IMR-90 (cell line): Measurements from ENCODE around the gene MPI. TPM values are rescaled to one million over a fixed set of nuclear protein-coding genes. Genes with fewer than 3 reads are reported as not detected.

Source experiments
- ATAC-seq: fragments of 200-7000 bp; cut with Tn5 transposase; 2 replicates; pipeline ENCODE4 v1.9.1; 2020; ENCODE audit warnings: low read depth, mild to moderate bottlenecking, moderate library complexity
- BruUV-seq: library from RNA; stranded (reverse); fragments of 400-500 nt; replicated peaks from 2 replicates; lab custom pipeline; 2021; lab: Mats Ljungman, UMichigan
- CTCF ChIA-PET: fragments of 300-600 bp; formaldehyde crosslinking; extraction: SDS; loops from one replicate; lab custom pipeline; 2021; ENCODE audit warnings: antibody characterized with exemption; lab: Yijun Ruan, JAX
- POLR2A ChIA-PET: fragments of 300-600 bp; sonication (Branson Sonifier 250); formaldehyde crosslinking; loops from one replicate; lab custom pipeline; 2022; ENCODE audit warnings: antibody characterized with exemption; ENCODE audit not compliant: unreplicated experiment; lab: Charles Lee
- DNase-seq: peaks from one replicate; pipeline ENCODE4 v3.0.0; 2013
- H2AFZ ChIP-seq: replicated peaks from 2 replicates; pipeline ENCODE3; 2013; ENCODE audit warnings: low read length, mild to moderate bottlenecking; ENCODE audit not compliant: poor library complexity
- H2AK5ac ChIP-seq: 2 replicates; pipeline ENCODE4 v1.6.1; 2013; ENCODE audit warnings: low read depth, low read length, inconsistent platforms
- H2AK9ac ChIP-seq: replicated peaks from 2 replicates; pipeline ENCODE3; 2013; ENCODE audit warnings: mild to moderate bottlenecking, low read depth, low read length, moderate library complexity; ENCODE audit not compliant: poor library complexity
- H2BK120ac ChIP-seq: 2 replicates; pipeline ENCODE4 v1.6.1; 2013; ENCODE audit warnings: low read depth, low read length, inconsistent platforms
- H2BK15ac ChIP-seq: 3 replicates; pipeline ENCODE4 v1.6.1; 2013; ENCODE audit warnings: low read depth, low read length, inconsistent platforms
- H2BK20ac ChIP-seq: 2 replicates; pipeline ENCODE4 v1.6.1; 2013; ENCODE audit warnings: low read depth, mild to moderate bottlenecking, inconsistent platforms, low read length, moderate library complexity
- H2BK5ac ChIP-seq: 2 replicates; pipeline ENCODE4 v1.6.1; 2013; ENCODE audit warnings: mild to moderate bottlenecking, low read depth, low read length, inconsistent platforms; ENCODE audit not compliant: poor library complexity, severe bottlenecking
- H3K14ac ChIP-seq: replicated peaks from 2 replicates; pipeline ENCODE4 v1.6.1; 2013; ENCODE audit warnings: low read depth, low read length, inconsistent platforms
- H3K18ac ChIP-seq: 2 replicates; pipeline ENCODE4 v1.6.1; 2013; ENCODE audit warnings: low read depth, low read length, control low read depth
- H3K23ac ChIP-seq: 2 replicates; pipeline ENCODE4 v1.6.1; 2013; ENCODE audit warnings: low read depth, low read length, inconsistent platforms
- H3K27ac ChIP-seq: 2 replicates; pipeline ENCODE4 v1.5.1; 2013; ENCODE audit warnings: mild to moderate bottlenecking, control low read depth, low read length; ENCODE audit not compliant: insufficient read depth
- H3K27me3 ChIP-seq: 2 replicates; pipeline ENCODE4 v1.6.1; 2013; ENCODE audit warnings: low read length; ENCODE audit not compliant: control insufficient read depth, insufficient read depth
- H3K36me3 ChIP-seq: 2 replicates; pipeline ENCODE4 v1.6.1; 2013; ENCODE audit warnings: low read length, mixed read lengths; ENCODE audit not compliant: control insufficient read depth, insufficient read depth
- H3K4ac ChIP-seq: 2 replicates; pipeline ENCODE4 v1.6.1; 2013; ENCODE audit warnings: low read depth, low read length, inconsistent platforms
- H3K4me1 ChIP-seq: 2 replicates; pipeline ENCODE4 v1.6.1; 2013; ENCODE audit warnings: low read length, mixed read lengths; ENCODE audit not compliant: control insufficient read depth, insufficient read depth
- H3K4me2 ChIP-seq: 2 replicates; pipeline ENCODE4 v1.6.1; 2013; ENCODE audit warnings: low read depth, mild to moderate bottlenecking, control low read depth, low read length, moderate library complexity
- H3K4me3 ChIP-seq: 2 replicates; pipeline ENCODE4 v1.5.1; 2013; ENCODE audit warnings: low read depth, mild to moderate bottlenecking, control low read depth, low read length, moderate library complexity; ENCODE audit not compliant: insufficient read depth
- H3K56ac ChIP-seq: 2 replicates; pipeline ENCODE4 v1.6.1; 2013; ENCODE audit warnings: low read length, inconsistent platforms; ENCODE audit not compliant: insufficient read depth; ENCODE audit errors: extremely low read depth
- H3K79me1 ChIP-seq, 2 experiments: 2 replicates each; pipeline ENCODE4 v1.6.1; 2013; ENCODE audit warnings: low read length in 2 of 2, inconsistent platforms in 1 of 2, low read depth in 1 of 2
- H3K9ac ChIP-seq: 2 replicates; pipeline ENCODE4 v1.6.1; 2013; ENCODE audit warnings: low read depth, low read length, control low read depth
- H3K9me1 ChIP-seq: 2 replicates; pipeline ENCODE4 v1.6.1; 2013; ENCODE audit warnings: low read length, inconsistent platforms; ENCODE audit not compliant: insufficient read depth
- H3K9me3 ChIP-seq: 2 replicates; pipeline ENCODE4 v1.6.1; 2013; ENCODE audit warnings: low read length; ENCODE audit not compliant: control insufficient read depth, insufficient read depth
- H4K20me1 ChIP-seq: 2 replicates; pipeline ENCODE4 v1.6.1; 2013; ENCODE audit warnings: low read length, inconsistent platforms; ENCODE audit not compliant: insufficient read depth
- H4K5ac ChIP-seq: 2 replicates; pipeline ENCODE4 v1.6.1; 2013; ENCODE audit warnings: mild to moderate bottlenecking, low read depth, low read length, control low read depth
- H4K8ac ChIP-seq, 2 experiments: 2 replicates each; pipeline ENCODE4 v1.6.1; 2013; ENCODE audit warnings: low read depth in 2 of 2, low read length in 2 of 2, control low read depth in 1 of 2, inconsistent platforms in 1 of 2
- H4K91ac ChIP-seq: 2 replicates; pipeline ENCODE4 v1.6.1; 2013; ENCODE audit warnings: low read depth, low read length, inconsistent platforms; ENCODE audit not compliant: insufficient read depth
- FOS ChIP-seq: fragments of 150-350 bp; IDR thresholded peaks from 2 replicates; pipeline ENCODE4 v1.6.1; 2016; ENCODE audit warnings: low read depth, low read length
- POLR2A ChIP-seq: IDR thresholded peaks from 2 replicates; pipeline ENCODE4 v1.6.1; 2012; ENCODE audit warnings: mild to moderate bottlenecking, low read depth, low read length
- RAD21 ChIP-seq: IDR thresholded peaks from 2 replicates; pipeline ENCODE4 v1.6.1; 2012; ENCODE audit warnings: low read length, improper control_type of control experiment
- SMC3 ChIP-seq: fragments of 150-350 bp; IDR thresholded peaks from 2 replicates; pipeline ENCODE4 v1.6.1; 2016; ENCODE audit warnings: low read depth, mild to moderate bottlenecking, antibody characterized with exemption, low read length, moderate library complexity
- WGBS, 2 experiments: methylation state at CpG; one replicate each; pipeline versions ENCODE4 v1.1.5 to v1.1.7; 2013; ENCODE audit warnings: missing lambda C conversion rate in 2 of 2; ENCODE audit not compliant: insufficient read length in 1 of 2; ENCODE audit errors: extremely low coverage in 2 of 2; 5-methylcytosine and 5-hydroxymethylcytosine counted together
- dilution Hi-C: fragments of 300-500 bp; cut with HindIII; formaldehyde crosslinking; loops from one replicate; pipeline ENCODE4 v1.14.3; 2018; ENCODE audit warnings: low sequenced_read_pairs; ENCODE audit not compliant: unreplicated experiment
- in situ Hi-C: fragments of 300-500 bp; cut with MboI; formaldehyde crosslinking; loops from 3 replicates; pipeline ENCODE4 v1.14.3; 2019; ENCODE audit warnings: low sequenced_read_pairs, inconsistent platforms, mixed read lengths
- intact Hi-C: fragments of 100-400 bp; cut with micrococcal nuclease; formaldehyde crosslinking; loops from 2 replicates; pipeline ENCODE4 v1.10.0; 2022
- polyA plus RNA-seq, 3 experiments: library from polyadenylated mRNA; depleted of rRNA; stranded (reverse); fragments of >200 nt; gene quantifications; 2 replicates each; pipeline ENCODE4 v1.2.3, GENCODE V29; 2012; ENCODE audit warnings: low replicate concordance in 1 of 3
- total RNA-seq: library from RNA; depleted of rRNA; stranded (reverse); fragments of >200 nt; gene quantifications from 2 replicates; pipeline ENCODE4 v1.2.3, GENCODE V29; 2012
- TF ChIP-seq, protein P1 (sequence below): conservative IDR thresholded peaks from 2 replicates; pipeline ENCODE4 v1.5.1; 2012; ENCODE audit warnings: mild to moderate bottlenecking, low read depth, low read length, improper control_type of control experiment

MPI gene
- total and polyA plus RNA-seq, 2 of the 4 experiments (the other 2 are of a cell fraction), result 80.1 to 91.8 TPM

DNA sequence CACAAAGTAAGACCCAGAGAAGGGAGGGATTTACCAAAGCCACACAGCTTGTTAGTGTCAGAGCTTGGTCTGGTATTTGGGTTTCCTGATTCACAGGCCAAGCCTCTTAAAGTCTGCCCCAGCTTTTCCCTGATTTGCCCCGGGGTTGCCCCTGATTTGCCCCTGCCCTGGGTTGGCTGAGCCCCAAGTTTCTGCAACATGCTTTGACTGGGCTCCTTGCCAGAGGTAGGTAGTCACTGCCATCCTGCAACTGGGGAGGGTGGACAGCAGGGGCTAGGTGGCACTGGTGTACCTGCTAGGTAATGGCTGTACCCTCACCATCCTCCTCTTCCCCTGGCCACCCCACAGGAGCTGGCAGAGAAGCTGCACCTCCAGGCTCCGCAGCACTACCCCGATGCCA is 2.5 kb downstream of the MPI start:
- Histone ChIP-seq H2BK5ac (no peak overlapping the region), H3K18ac (no peak overlapping the region), H4K91ac (no peak overlapping the region), H3K27me3 (no peaks in the 10 kb centered on the region), H3K27ac (no peak overlapping the region), H3K4me3 (no peak overlapping the region), H3K56ac (no peak overlapping the region), H4K20me1 (no peaks in the 10 kb centered on the region; the same call in 1 of the 2 replicates), H2AK5ac (no peak overlapping the region), H4K8ac (no peak overlapping the region), H3K4ac (no peak overlapping the region), H3K4me1 (peaks cover 9% of the 10 kb centered on the region), H2BK120ac (no peak overlapping the region), H3K9ac (no peak overlapping the region), H2BK20ac (no peak overlapping the region), H3K9me3 (no peaks in the 10 kb centered on the region), H2BK15ac (no peak overlapping the region), H3K4me2 (no peak overlapping the region), H2AK9ac (peak overlapping the region; percentile 30), H3K9me1 (peaks cover 22% of the 10 kb centered on the region), H3K79me1 (peaks cover 19 to 37% of the 10 kb centered on the region in 2 experiments; a peak in 3 of 4 replicates), H4K5ac (no peak overlapping the region), H3K36me3 (peaks cover 32% of the 10 kb centered on the region), H3K23ac (no peak overlapping the region), H3K14ac (no peak overlapping the region), H2AFZ (no peak overlapping the region)
- WGBS, 2 experiments, result no CpG with 5 or more reads among the region's 3 CpGs
- ChIA-PET CTCF (interaction anchor here (1.1 kb wide), 1 partner anchor 9 kb away, joined by 3 read pairs; no protein-coding TSS in a partner anchor), POLR2A (no interaction called here)
- dilution Hi-C loops, result no loop called here
- intact Hi-C loops, result loop anchor here (5.0 kb wide), 1 partner anchor 50 kb away; the partner anchor contains the start of gene ULK3
- no peak for ATAC-seq
- DNase-seq, result no peak
- in situ Hi-C loops, result no loop called here
- TF ChIP-seq SMC3 (no peak), FOS (no peak), RAD21 (no peak), POLR2A (no peak)
- TF ChIP-seq, protein P1, sequence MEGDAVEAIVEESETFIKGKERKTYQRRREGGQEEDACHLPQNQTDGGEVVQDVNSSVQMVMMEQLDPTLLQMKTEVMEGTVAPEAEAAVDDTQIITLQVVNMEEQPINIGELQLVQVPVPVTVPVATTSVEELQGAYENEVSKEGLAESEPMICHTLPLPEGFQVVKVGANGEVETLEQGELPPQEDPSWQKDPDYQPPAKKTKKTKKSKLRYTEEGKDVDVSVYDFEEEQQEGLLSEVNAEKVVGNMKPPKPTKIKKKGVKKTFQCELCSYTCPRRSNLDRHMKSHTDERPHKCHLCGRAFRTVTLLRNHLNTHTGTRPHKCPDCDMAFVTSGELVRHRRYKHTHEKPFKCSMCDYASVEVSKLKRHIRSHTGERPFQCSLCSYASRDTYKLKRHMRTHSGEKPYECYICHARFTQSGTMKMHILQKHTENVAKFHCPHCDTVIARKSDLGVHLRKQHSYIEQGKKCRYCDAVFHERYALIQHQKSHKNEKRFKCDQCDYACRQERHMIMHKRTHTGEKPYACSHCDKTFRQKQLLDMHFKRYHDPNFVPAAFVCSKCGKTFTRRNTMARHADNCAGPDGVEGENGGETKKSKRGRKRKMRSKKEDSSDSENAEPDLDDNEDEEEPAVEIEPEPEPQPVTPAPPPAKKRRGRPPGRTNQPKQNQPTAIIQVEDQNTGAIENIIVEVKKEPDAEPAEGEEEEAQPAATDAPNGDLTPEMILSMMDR, result no peak
- BruUV-seq, result no TSS peak
